Stimulated activated CD4-positive, alpha-beta T cell treated with anti-CD3 and anti-CD28 coated beads, Interleukin-2, amount 100 ng/mL, for 48 hours (primary cell): ENCODE data around the gene CELF5.
"Not testable (repeated sequence)": the region's sequence is repeated elsewhere in the genome, so short reads cannot be mapped to it uniquely, and the experiment has no call there.

Experiments
- DNase-seq, 2 donors: peaks; one replicate each; pipeline ENCODE4 v3.0.0-alpha.2; 2020

CELF5 gene

DNA sequence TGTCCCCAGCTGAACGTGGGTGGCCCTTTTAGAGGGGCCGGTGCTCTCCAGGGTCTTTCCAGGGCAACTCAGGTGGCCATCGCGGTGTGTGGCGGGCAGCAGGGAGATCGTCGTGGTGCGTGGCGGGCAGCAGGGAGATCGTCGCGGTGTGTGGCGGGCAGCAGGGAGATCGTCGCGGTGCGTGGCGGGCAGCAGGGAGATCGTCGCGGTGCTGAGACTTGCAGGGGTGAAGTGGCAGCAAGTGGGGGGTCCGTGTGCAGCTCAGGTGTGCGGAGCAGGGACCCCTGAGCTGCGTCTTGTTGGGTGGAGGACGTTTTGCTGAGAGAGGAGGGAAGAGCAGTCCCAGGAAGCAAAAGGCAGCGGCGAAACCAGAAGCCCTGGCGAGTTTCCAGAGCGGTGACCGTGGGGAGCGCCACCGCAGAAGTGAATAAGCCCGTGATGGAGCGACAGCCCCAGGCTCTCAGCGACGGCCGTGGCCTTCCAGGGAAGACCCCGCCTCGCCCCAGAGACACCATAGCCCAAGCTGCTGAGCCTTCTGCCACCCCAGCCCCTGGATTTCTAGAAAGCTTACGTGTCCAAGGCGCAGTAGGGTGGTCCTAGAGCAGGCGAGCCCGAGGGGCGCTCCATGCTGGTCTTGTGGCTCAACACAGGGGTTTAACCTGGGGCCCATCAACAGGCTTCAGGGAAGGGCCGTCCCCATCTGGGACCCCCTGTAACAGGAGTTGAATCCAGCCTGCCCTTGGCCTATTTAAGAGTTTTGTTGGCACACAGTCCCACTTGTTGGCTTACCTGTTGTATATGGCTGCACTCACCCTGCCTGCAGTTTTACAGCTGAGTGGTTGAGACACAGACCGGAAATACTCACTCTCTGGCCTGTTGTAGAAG is 33.3 kb upstream of the CELF5 start:
- DNase-seq: no peak

DNA sequence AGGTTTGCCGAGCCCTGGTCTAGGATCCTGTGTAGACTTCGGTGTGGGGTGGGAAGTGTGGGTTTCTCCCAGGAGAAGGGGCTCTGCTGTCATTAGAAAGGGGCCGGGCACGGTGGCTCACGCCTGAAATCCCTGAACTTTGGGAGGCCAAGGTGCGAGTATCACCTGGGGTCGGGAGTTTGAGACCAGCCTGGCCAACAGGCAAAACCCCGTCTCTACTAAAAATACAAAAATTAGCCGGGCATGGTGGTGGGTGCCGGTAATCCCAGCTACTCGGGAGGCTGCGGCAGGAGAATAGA is 32.7 kb upstream of the CELF5 start:
- not testable (repeated sequence) for DNase-seq

DNA sequence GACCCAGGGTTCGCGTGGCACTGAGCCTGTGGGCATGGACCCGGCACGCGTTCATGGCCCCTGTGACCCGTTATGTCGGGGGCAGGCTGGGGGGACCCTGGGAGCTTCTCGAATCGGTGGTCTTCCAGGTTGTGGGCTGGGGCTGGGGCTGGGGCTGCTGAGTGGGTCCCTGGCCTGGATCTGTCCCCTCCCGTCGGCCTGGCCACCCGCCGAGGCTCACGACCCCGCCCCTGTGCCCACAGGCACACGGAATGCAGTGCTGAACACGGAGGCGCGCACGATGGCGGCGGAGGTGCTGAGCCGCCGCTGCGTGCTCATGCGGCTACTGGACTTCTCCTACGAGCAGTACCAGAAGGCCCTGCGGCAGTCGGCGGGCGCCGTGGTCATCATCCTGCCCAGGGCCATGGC is 32.2 kb upstream of the CELF5 start:
- no peak for DNase-seq

DNA sequence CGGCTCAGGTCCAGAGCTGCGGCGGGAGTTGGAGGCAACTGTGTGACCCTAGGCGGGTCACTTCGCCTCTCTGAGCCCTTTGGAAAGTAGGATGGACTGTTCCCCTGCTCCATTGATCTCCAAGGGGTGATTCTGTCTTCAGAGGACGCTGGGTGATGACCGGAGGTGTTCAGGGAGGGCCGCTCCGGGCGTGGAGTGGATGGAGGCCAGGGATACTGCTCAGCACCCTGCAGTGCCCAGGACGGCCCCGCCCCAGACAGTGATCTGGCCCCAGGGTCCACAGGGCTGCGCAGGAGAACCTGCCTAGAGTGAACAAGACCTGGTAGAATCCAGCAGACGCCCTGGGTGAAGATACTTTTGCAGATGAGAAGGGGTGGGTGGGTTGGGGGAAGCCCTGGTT is 31.8 kb upstream of the CELF5 start:
- DNase-seq: no peak

DNA sequence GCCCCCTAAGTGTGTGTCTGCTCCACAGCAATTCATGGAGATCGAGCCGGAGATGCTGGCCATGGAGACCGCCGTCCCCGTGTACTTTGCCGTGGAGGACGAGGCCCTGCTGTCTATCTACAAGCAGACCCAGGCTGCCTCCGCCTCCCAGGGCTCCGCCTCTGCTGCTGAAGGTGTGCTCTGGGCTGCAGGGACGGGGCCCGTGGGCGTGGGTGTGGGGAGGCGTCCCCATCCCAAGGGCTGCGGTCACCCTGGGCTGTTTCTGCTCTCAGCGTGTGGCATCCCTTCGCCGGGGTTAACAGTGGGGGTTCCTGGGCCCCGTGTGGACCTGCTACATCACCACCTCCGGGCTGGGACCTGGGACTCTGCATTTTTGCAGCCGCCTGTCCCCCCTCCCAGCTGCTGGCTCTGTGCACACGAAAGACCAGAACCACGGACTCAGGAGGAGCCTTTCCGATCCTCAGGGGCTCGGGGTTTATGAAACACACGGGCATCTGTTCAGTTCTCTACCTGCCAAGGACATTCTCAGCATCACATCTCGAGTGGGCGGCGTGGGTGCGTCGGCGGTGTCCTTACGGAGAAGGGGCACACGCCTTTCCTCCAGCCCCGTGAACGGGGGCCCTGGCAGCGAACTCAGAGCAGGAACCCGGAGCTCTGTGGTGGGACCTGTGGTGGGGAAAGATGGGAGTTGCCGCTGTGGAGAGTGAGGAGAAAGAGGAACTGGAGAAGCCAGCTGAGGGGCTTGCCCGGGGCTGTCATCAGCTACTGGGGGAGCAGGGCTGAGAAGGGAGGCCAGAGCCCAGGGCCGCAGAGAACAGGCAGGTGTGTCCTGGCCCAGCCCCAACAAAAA is 31.0 kb upstream of the CELF5 start:
- DNase-seq: no peak

DNA sequence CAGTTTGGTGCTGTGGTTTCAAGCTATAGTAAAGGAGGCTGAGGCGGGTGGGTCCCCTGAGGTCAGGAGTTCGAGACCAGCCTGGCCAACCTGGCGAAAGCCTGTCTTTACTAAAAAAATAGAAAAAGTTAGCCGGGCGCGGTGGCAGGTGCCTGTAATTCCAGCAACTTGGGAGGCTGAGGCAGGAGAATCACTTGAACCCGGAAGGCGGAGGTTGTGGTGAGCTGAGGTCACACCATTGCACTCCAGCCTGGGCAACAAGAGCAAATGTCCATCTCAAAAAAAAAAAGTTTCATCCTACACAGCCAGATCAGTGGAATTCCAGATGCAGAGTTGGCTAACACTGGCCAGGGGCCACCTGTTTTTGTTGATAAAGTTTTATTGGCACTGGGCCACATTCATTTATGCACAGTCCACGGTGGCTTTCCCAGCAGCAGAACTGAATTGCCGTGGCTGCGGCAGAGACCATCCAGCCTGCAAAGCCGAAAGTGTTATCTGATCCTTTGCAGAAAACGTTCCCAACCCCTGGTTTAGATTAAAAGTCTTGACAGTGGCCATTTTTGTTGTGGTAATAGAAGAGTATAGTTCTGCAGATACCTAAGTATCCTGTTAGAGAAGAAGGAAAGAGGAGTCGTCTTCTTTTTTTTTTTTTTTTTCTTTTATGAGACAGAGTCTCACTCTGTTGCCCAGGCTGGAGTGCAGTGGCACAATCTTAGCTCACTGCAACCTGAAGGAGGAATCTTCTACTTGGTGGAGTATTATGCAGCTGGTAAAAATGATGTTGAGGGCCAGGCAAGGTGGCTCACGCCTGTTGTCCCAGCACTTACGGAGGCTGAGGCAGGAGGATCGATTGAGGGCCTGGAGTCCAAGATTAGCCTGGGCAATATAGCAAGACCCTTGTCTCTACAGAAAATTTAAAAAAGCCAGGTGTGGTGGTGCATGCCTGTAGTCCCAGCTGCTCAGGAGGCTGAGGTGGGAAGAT is 30.1 kb upstream of the CELF5 start:
- DNase-seq: no peak

- no peak for DNase-seq
These were observed 28.2 kb upstream of the CELF5 start for GRCh38 chr19:3196064-3196932.

GRCh38 chr19:3196933-3197205 is 27.6 kb upstream of the CELF5 start:
- DNase-seq: no peak

GRCh38 chr19:3198901-3199700 is 25.4 kb upstream of the CELF5 start:
- DNase-seq: no peak

DNA sequence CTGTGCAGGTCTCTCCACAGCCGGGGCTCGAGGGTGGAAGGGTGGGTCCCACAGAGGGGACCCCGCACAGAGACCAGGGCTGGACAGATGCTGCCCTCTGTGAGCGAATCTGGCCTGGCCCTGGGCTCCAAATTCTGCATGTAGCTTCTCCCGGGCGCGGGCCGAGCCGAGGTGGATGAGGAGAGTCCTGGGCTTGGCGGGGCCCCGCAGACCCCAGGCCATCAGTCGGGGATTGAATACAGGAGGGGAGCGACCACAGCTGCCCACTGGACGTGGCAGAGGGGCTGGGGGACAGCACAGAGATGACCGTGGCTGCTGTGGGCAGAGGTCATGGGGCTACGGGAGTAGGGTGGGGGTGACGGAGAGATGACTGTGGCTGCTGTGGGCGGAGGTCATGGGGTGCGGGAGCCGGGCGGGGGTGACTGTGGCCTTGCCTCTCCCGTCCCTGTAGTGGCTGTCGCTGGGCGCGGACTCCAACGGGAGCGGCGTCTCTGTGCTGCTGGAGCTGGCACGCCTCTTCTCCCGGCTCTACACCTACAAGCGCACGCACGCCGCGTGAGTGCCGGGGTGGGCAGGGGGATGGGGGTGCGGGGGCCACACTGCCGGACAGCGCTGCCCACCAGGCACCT is 23.3 kb upstream of the CELF5 start:
- DNase-seq: no peak

- DNase-seq: no peak
These were observed 22.6 kb upstream of the CELF5 start for GRCh38 chr19:3201911-3202310.

- no peak for DNase-seq
These were observed 22.1 kb upstream of the CELF5 start for GRCh38 chr19:3202346-3202745.

- not testable (repeated sequence) for DNase-seq
These were observed 21.6 kb upstream of the CELF5 start for GRCh38 chr19:3202895-3203294.

DNA sequence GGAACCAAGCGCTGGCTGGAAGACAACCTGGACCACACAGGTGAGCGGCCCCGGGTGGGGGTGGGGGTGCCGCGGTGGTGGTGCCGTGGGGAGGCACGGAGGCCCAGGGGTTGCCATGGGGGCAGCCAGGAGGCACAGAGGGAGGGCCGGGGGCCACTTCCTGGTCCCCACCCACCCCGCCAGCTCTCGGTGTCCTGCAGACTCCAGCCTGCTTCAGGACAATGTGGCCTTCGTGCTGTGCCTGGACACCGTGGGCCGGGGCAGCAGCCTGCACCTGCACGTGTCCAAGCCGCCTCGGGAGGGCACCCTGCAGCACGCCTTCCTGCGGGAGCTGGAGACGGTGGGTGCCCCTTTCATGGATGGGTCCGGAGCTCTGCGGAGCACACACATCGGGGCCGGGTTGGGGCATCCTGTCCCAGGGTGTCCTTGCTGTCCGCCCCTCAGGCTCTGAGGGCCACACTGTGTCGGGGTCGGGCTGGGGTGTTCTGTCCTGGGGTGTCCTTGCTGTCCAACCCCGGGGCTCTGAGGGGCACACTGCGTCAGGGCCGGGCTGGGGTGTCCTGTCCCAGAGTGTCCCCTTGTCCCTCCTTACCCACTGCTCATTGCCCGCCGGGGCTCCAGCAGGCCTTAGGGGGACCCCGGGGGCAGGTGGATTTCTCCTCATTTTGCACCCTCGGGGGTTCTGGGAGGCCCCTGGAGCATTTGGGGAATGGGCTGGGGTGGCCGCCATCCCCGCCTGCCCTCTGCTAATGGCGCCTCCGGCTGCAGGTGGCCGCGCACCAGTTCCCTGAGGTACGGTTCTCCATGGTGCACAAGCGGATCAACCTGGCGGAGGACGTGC is 20.4 kb upstream of the CELF5 start:
- DNase-seq: no peak

- DNase-seq: no peak
These were observed 19.7 kb upstream of the CELF5 start for GRCh38 chr19:3204646-3205275.

DNA sequence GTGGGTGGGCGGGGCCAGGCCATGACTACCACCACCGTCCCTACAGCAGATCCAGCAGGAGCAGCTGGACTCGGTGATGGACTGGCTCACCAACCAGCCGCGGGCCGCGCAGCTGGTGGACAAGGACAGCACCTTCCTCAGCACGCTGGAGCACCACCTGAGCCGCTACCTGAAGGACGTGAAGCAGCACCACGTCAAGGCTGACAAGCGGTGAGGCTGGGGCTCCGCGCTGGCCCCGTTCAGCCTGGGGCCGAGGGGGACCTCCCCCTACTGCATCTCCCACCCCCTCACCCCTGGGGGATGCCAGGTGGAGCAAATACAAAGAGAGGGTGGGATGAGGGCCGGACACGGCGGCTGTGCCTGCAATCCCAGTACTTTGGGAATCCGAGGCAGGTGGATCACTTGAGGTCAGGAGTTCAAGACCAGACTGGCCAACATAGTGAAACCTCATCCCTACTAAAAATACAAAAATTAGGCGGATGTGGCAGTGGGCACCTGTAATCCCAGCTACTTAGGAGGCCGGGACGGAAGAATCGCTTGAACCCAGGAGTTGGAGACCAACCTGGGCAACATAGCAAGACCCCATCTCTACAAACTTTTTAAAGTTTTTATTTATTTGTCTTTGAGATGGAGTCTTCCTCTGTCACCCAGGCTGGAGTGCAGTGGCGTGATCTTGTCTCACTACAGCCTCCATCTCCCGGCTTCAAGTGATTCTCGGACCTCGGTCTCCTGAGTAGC is 18.1 kb upstream of the CELF5 start:
- DNase-seq: no peak

GRCh38 chr19:3207461-3208242 is 16.8 kb upstream of the CELF5 start:
- no peak for DNase-seq
